GM19023 (cell line): ENCODE measurements around the gene EVX2.

ENCODE experiments used
- ATAC-seq: cut with Tn5 transposase; IDR thresholded peaks from one replicate; pipeline ENCODE4 v1.9.1; 2021; ENCODE audit warnings: mild to moderate bottlenecking, moderate library complexity; ENCODE audit not compliant: unreplicated experiment

EVX2 gene

GRCh38 chr2:176066645-176067588, 16.8 kb downstream of the EVX2 start:
- no peak for ATAC-seq

- no peak for ATAC-seq
Measured at GRCh38 chr2:176063958-176064357, 19.8 kb downstream of the EVX2 start.

GRCh38 chr2:176056406-176056805, 27.4 kb downstream of the EVX2 start:
- ATAC-seq = no peak

- no peak for ATAC-seq
Measured at GRCh38 chr2:176039375-176039774, 44.4 kb downstream of the EVX2 start.

- no peak for ATAC-seq
Measured at GRCh38 chr2:176038694-176039093, 45.1 kb downstream of the EVX2 start.

- no peak for ATAC-seq
Measured at GRCh38 chr2:176035013-176035691, 48.6 kb downstream of the EVX2 start.

GRCh38 chr2:176027806-176028205, 56.0 kb downstream of the EVX2 start:
- ATAC-seq = no peak
